T1000 (cell line): ENCODE measurements around the gene KCND3.

ENCODE experiments used
- DNase-seq: peaks from one replicate; lab custom pipeline; 2025; ENCODE audit warnings: mixed read lengths; lab: John Stamatoyannopoulos, UW

Gene KCND3

DNA sequence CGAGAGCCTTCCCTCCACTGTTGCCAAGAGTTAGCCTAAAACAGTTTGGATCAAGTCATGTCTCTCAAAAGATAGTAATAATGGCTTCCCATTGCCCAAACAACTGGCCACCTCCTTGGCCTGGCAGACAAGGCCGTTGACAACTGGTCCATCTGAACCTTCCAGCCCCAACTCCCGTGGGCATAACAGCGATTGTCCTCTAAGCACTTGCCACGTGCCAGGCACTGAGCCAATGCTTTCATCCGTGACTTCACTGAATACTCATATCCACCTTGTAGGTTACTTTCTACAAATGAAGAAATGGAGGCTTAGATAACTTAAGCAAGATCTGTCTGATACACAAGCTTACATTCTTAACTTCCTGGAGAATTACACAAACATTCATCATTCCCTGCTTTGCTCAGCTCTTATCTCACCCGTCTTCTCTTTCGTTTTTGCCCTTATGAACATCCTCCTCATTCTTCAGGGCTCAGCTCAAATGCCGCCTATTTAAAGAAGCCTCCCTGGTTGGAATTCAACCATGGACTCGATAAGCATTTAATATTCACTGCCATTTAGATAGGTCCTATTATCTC lies 106.4 kb downstream of the KCND3 start:
- DNase-seq = no peak

GRCh38 chr1:111882559-111882958 lies 106.9 kb downstream of the KCND3 start:
- DNase-seq = no peak

DNA sequence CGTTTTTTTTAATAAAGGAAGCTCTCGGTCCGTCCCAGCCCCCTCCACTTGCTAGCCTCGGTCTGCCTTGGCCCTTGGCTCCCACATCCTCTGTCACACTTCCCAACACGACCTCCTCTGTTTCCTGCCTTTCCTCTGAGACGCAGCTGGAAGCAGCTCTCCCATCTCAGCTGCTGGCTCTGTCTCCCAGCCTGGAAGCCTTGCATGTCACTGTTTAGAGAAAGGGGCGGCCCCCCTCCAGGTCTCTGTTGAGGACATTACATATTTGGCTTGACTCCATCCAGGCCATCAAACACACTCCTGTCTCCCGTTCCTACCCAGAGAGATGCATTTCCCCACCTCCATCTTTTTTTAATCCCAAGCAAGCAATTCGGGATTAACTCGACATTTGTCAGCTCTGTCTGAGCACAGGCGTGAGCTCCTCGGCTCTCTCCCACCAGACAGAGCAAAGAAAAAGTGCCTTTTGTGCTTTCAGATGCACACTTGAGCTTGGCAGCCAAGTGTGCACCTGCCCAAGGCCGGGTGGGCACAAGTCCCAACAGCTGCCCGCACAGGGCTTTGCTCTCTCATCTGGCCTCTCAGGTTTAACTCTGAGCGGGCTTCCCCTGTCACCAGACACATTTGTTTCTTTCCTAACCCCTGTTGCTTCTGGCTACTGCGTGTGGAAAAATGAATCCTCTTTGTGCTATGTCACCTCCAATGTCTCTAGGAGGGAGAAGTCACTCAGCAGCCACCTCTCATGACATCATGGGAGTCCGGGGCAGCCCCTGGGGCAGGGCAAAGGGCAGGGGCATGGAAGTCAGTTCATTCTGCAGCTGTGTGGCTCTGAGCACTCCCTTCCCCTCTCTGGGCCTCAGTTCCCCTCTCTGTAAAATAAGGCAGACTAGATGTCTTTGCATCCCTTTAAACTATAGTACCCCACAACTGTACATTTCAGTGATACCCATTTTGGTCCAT lies 108.3 kb downstream of the KCND3 start:
- no peak for DNase-seq

GRCh38 chr1:111879081-111879480 lies 110.4 kb downstream of the KCND3 start:
- no peak for DNase-seq

DNA sequence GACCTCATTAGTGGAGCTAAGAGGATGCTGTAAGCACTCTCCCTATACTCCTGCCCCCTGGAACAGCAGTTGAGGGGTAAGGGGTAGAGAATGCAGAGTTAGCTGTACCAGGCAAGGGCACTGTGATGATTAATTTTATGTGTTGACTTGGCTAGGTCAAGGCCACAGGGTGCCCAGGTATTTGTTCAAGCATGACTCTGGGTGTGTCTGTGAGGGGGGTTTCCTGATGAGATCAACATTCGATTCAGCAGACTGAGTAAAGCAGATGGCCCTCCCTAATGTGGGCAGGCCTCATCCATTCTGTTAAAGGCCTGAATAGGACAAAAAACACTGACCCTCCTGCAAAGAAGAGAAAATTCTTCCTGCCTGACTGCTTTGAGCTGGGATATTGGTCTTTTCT lies 110.8 kb downstream of the KCND3 start:
- no peak for DNase-seq

DNA sequence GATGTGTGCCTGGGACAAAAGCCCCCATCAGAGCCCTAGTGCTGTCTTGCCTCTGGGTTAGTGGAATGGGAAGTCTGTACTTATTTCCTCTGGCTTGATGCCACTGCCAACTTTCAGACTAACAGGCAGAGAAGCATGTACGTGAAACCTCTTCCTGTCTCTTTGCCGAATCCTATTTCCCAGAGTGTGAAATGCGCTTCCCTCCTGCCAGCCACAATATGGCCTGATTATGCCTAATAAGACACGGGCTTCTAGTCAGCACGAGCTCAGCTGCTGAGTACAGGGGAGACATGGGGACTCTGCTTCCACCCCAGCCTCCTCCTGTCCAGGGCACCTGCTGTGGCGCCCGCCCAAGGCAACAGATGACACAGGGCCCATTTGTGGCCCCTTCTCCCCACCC lies 111.4 kb downstream of the KCND3 start:
- no peak for DNase-seq

GRCh38 chr1:111876631-111877030 lies 112.8 kb downstream of the KCND3 start:
- DNase-seq = no peak

GRCh38 chr1:111875640-111876039 lies 113.8 kb downstream of the KCND3 start:
- DNase-seq = no peak

DNA sequence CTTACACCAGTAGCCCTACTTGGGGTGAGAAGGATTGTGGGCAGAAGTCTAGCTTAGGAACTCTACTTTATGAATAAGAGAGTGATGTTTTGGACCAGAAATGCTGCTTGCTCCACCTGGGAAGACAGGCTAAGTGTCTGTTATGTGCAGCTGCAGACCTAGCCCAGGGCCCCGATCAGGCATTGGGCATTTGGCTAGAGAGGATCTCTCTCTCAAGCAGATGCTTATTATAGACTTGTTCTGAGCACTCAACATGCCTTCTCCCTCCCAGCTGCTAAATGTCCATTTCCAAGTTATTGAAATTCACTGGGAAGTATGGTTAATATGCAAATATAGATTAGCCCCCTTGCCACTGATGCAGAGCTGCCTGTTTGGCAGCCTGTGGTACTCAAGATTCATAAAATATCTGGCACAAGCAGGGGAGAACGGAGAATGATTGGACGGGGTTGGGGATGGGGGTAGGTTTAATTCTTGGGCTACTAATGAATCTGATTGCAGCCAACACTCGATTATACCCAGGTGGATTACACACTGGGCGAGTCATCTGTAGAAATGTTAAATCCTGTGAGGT lies 115.9 kb downstream of the KCND3 start:
- no peak for DNase-seq

DNA sequence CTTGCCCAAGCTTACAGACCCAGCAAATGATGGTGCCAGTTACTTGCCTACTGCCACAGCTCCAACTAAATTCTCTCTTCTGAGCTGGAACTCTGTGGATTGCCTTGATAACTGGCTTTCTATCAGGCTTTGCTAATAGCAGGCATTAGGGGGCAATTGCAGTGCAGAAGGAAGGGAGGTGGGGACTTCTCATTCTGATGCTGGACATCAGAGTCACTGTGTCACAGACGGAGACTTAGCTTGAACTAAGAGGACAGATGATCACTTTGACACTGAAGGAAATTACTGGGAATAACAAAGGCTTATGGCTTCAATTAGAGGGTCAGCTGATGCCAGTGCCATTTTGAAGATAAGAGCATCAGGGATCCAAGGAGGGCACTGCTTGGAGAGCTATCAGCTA lies 119.3 kb downstream of the KCND3 start:
- no peak for DNase-seq

- DNase-seq = no peak
These were observed 121.5 kb downstream of the KCND3 start for GRCh38 chr1:111867868-111868440.

DNA sequence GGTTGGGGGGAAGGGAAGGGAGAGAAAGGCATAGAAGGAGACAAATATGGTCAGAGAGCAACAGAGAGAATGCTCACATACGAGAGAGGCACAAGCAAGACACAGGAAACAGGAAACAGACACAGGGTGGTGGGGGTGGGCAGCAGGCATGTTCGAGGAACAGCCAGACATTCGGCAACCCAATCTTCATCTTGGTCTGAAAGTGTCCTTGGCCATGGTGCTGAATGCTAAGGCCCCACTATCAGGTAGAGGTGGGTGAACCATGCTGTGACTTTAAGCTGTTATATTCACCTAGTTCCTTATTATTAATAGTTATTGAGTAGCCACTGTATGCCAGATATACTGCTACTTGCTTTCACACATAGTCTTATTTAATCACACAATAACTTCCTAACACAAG lies 124.6 kb downstream of the KCND3 start:
- no peak for DNase-seq

DNA sequence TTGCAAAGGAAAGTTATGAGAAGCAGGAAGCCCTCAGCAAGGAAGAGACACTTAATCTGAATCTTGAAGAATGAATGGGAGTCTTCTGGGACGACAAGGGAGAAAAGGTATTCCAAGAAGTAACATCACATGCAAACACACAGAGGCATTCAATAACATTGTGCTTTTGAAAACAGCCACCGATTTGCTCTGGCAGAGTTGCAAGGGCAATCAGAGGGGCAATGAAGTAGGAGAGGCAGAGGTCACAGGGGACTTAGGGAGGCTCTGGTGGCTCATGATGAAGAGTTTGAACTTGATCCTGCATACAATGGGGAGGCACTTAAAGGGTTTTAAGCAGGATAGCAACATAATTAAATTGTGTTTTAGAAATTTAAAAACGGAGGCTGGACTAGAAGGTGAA lies 126.1 kb downstream of the KCND3 start:
- DNase-seq = no peak

GRCh38 chr1:111862599-111862998 lies 126.9 kb downstream of the KCND3 start:
- no peak for DNase-seq

DNA sequence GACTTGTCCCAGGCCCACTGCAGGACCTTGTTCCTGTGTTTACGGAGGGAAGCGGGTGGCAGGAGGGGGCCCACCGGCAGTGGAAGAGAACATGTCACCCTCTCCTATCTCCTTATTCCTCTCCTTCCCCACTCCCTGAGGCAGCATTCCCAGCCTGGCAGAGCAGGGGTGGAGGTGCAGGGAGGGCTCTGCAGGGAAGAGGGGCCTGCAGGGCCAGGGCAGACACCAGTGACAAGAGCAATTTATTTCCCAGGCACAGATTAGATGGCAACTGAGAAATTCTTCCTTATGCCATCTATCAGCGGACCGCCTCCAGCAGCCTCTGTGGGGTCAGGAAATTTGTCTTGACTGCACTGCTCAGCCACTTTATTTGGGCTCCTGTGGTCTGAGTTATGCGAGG lies 127.9 kb downstream of the KCND3 start:
- DNase-seq = no peak

DNA sequence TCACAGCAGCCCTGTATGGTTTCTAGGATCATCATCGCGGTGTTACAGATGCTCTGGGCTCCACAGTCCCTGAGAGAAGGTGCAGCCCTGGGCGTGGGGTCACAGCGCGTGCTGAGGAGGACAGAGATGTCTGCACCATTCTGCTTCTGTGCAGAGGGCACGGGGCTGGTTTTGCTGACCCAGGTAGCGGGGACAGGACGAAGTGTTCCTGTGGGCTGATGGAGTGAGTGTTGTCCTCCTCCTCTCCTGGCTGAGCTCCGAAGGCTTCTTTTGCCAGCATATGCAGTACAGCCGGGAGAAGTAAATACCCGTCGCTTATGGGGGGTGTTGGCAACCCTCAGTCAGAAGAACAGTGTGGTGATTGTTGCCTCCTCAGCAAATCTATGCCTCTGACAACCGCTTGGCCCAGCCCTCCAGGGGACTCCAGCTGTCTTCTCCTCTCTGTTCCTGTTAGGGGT lies 132.2 kb downstream of the KCND3 start:
- no peak for DNase-seq

DNA sequence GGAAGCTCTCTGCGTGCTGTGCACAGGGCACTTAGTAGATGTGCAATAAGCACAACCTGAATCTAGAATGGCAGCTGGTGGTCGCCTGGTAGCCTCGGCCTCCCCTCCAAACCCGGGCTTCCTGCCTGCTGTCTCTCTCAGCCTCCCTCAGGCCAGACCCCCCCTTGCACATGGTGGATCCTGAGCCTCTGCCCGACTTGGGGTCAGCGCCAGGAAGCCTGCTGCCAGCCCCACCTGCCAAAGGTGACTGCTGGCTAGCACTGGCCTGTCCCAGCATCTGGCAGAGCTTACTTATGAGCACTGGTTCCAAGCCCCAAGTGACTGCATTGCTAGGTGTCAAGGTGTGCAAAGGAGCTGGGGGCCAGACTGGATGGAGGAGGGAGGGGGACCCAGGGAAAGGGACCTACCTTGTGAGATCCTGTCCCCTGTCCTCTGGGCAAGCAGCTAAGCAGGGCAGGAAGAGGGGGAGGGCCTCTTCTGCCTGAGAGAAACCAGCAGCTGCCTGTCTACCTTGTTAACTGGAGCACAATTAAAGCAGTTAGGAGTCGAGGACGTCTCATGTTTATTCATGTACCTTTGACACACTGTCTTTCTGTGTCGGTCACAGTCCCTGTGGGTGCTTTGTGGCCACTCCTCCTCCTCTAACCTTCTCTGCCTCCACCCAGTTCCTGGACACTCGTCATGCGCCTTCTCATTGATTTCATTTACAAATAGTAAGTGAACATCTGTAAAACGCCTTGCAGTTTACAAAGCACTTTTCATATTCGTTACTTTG lies 132.9 kb downstream of the KCND3 start:
- DNase-seq = no peak

DNA sequence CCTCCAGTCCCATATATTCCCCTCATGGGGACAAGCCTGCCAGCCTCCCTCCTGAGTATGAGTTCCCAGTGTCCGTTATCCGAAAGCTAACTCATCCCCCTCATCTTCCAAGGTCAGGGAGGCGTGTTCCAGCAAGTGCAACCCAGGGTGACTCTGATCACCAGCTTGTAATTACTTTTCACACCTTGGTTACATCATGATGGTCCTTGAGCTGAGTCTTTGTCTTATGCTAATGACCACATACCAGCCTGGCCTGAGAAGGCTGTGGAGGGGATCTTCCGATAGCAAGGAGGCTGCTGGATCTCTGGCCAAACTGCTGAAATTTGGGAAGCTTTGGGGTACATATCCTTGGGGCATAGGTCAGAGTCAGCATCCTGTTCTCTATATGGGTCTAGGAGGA lies 134.2 kb downstream of the KCND3 start:
- no peak for DNase-seq

GRCh38 chr1:111852261-111852721 lies 137.2 kb downstream of the KCND3 start:
- no peak for DNase-seq

- DNase-seq = no peak
These were observed 137.9 kb downstream of the KCND3 start for GRCh38 chr1:111851552-111851951.

- no peak for DNase-seq
These were observed 139.4 kb downstream of the KCND3 start for GRCh38 chr1:111850109-111850508.
